ENCODE data around the gene NUDT17.

DNA sequence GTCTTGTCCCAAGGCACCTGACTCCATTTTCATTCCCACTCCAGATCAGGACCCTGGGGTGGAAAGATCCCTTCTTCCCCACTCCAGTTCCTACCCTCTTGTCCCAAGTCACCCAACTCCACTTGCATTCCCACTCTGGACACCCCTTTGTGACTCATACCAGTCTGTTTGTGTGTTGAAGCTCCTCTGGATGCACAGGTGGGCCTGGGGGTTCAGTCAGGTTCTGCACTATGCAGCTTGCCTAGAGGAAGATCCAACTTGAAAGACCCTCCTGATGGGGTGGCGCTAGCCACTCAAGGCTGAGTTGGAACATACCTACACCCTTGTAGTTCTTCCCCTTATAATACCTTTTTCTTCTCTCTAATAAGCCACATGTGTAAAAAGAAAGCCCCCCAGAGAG is 50.0 kb downstream of the NUDT17 start:
- TF ChIP-seq CTCF (IDR thresholded peaks at IDR 0.05): no peak
- no peak for TF ChIP-seq POLR2A (IDR thresholded peaks at IDR 0.05)

All from esophagus squamous epithelium (tissue), 4 donors.